NCI-H187 treated with DMSO at 0.1 percent for 48 hours (cell line): ENCODE measurements around the gene PLXNA4.

Source experiments
- DNase-seq: peaks from one replicate; lab custom pipeline; 2025; lab: John Stamatoyannopoulos, UW

Gene PLXNA4

DNA sequence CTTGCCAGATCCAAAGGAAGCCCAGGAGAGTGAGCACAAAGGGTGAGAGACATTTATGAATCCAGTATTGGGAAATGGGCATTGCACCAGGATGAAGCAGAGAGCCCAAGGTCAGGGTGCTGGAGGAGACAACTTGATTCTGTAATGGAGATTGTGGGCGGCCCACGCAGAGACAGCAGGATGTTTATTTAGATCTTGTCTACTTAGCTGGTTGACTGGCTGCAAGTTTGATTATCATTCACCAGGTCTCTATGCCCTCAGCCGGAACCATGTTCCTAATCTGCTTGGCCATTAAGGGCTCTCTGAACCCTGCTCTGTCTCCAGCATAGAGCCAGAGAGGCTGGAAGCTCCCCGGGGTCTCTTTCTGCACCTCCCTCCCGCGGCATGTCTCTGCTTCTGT is 188.7 kb downstream of the PLXNA4 start:
- no peak for DNase-seq

- no peak for DNase-seq
Measured at GRCh38 chr7:132386201-132386681, 190.0 kb downstream of the PLXNA4 start.

DNA sequence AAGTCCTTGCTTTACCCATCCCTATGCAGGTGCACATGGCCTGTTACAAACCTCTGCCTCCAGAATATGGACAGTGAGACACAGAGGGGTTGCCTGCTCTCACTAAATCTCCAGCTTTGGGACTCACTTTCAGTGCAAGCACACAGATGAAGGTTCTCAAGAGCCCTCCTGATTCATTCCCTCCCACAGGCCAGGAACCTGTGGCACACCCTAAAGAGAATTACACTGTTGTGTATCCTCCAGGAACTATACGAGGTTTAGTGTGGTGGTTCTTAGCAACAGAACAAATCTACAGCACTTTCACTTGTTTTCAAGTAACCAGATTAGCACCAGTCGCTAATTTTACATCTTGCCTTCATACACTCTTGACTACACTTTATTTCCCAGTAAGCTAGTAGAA is 192.3 kb downstream of the PLXNA4 start:
- DNase-seq = no peak

- no peak for DNase-seq
Measured at GRCh38 chr7:132381742-132382472, 194.4 kb downstream of the PLXNA4 start.

- DNase-seq = no peak
Measured at GRCh38 chr7:132380059-132380458, 196.2 kb downstream of the PLXNA4 start.

GRCh38 chr7:132379292-132379691 is 197.0 kb downstream of the PLXNA4 start:
- no peak for DNase-seq

GRCh38 chr7:132377703-132378584 is 198.3 kb downstream of the PLXNA4 start:
- no peak for DNase-seq

GRCh38 chr7:132377015-132377414 is 199.3 kb downstream of the PLXNA4 start:
- DNase-seq = no peak

- DNase-seq = no peak
Measured at GRCh38 chr7:132376361-132377013, 199.8 kb downstream of the PLXNA4 start.

DNA sequence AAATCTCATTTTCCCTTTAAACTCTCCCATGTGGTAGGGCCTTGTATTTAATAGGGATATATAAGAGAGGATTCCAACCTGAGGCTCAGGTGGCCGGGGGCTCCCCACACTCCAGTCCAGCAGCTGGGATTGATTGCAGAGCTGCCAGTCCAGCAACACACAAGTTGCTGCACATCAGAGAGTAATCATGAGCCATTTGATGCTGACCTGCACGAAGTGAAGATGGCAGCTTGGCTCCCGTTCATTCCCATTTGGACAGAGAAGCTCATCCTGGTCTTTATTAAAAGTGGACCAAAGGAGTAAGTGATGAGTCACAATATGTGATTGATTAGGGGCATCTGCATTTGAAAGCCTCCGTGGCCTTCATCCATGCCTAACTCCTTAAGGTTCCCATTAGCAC is 202.4 kb downstream of the PLXNA4 start:
- DNase-seq = no peak

- DNase-seq = no peak
Measured at GRCh38 chr7:132373041-132373440, 203.2 kb downstream of the PLXNA4 start.

GRCh38 chr7:132371948-132372347 is 204.3 kb downstream of the PLXNA4 start:
- DNase-seq = no peak

GRCh38 chr7:132368246-132368900 is 207.9 kb downstream of the PLXNA4 start:
- DNase-seq = peak; percentile 85

GRCh38 chr7:132367795-132368194 is 208.5 kb downstream of the PLXNA4 start:
- no peak for DNase-seq

DNA sequence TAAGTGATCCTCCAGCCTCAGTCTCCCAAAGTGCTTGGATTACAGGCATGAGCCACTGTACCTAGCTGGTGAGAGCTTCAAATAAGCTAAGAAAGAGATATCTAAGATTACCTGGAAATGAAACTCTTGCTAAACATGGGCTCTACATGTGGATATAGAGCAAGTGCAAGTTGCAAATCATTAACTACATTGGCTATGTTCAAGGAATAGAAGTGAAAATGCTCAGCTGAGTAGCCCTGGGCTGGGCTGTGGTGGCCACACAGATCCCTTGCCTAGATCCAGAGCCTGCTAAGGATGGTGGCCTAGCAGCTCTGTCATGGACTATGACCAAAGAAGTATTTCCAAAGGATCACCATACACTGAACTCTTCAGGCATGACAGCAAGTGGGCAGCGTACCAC is 209.3 kb downstream of the PLXNA4 start:
- DNase-seq = no peak

- no peak for DNase-seq
Measured at GRCh38 chr7:132364226-132364625, 212.0 kb downstream of the PLXNA4 start.

DNA sequence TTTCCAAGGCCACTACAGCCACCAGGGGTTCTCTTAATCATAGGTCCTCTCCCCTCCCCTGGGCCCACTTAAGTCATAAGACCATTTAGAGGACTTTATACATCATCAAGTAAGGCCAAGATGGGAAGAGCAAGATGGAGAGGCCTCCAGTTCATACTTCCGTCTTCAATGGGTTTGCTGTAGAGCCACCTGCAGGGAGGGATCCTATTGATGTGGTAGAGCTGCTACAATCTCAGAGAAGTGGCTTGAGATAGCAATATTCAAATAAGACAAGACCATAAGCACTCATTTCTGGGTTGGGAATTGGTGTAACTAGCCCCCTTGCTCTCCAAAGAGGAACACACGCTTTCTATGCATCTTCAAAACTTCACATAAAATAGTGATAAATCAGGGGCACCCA is 214.2 kb downstream of the PLXNA4 start:
- no peak for DNase-seq

DNA sequence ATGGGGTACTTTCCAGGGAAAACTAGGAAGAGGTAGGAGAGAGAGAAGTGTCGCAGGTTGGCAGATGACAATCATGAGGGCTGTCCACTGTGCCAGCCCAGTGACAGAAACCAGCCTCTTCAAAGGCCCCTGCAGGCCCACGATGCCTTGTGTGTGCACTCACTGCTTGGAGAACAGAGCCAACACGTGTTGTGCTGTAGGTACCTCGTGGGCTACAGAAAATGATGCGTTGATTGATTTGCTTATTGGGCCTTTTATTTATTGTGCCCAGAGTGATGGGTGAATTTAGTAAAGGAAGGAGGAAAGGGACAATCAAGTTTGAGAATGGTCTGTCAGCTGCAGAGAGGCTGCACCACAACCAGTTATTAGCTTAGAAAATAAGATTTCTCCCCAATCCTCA is 215.1 kb downstream of the PLXNA4 start:
- no peak for DNase-seq

- peak; percentile 31 for DNase-seq
Measured at GRCh38 chr7:132359743-132360142, 216.5 kb downstream of the PLXNA4 start.

DNA sequence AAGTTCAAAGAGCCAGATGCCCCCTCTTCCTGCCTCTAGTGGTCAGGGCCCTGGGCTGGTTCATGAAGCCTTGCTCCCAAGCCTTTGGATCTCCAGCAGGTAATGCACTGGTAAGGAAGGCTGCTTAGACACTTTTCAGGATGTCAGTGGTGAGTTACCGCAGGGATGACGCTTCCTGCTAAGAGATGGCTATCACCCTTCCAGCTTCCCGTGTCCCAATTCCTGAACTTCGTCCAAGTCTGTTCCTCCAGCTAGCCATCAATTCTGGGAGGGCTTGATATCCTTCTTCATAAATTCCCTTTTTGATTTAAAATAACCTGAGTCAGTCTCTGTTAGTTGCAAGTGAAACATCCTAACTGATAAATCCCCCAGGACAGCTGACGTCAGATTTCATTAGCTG is 221.2 kb downstream of the PLXNA4 start:
- no peak for DNase-seq

DNA sequence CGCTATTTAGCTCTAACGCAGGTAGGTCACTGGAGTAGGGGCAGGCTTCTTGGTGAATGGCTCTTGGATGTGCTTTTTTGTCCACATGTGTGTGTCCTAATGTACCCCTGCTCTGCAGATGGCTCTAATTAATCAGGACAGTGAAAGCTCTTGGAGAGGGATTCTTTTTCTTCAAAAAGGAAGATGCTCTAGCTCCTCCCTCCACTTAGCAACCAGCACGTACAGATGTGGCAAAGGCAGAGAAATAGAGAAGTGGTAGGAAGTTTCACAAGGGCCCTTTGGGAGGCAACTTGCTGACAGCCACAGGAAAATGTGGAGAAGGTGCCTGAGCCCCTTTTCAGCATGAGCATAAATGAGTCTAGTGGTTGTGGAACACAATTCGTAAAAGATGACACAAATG is 221.7 kb downstream of the PLXNA4 start:
- no peak for DNase-seq

DNA sequence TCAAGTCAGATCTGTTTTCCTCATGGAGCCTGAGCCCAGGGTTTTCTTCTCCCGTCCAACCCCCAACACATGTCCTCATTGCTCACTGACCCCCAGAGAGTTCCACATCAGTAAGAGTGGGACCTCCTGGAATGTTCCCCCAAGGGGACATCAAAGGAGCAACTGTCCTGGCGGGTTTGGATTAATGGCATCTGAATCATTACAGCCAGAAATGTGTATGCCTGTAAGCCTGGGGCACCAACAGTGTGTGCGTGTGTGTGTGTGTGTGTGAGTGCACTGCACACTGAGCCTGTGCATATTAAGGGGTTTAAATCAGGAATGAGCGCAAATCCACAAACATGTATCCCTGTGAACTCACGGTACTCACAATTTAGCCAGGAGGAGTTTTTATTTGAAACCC is 222.3 kb downstream of the PLXNA4 start:
- no peak for DNase-seq
